GM23338 (cell line): ENCODE results near the gene KSR2. TPM values are rescaled to one million over a fixed set of nuclear protein-coding genes. Genes with fewer than 3 reads are reported as not detected.

ENCODE experiments used
- ATAC-seq: fragments of 200-7000 bp; cut with Tn5 transposase; 3 replicates; pipeline ENCODE4 v1.9.1; 2020
- DNase-seq: peaks from one replicate; pipeline ENCODE4 v3.0.0-alpha.2; 2015; ENCODE audit warnings: low spot score
- H2AFZ ChIP-seq: fragments of 200-600 bp; sonication (generic); 2 replicates; pipeline ENCODE4 v1.8.0; 2016; ENCODE audit warnings: antibody characterized with exemption, mild to moderate bottlenecking, moderate library complexity
- H3F3A ChIP-seq: fragments of 200-600 bp; sonication (generic); replicated peaks from 2 replicates; pipeline ENCODE4 v1.8.0; 2017; ENCODE audit warnings: antibody characterized with exemption, mixed run types, low read depth
- H3K27ac ChIP-seq: fragments of 200-600 bp; sonication (generic); 2 replicates; pipeline ENCODE4 v1.6.1; 2016; ENCODE audit warnings: low read depth
- H3K27me3 ChIP-seq: fragments of 200-600 bp; sonication (generic); 2 replicates; pipeline ENCODE4 v1.8.0; 2016; ENCODE audit warnings: mild to moderate bottlenecking, mixed run types, moderate library complexity; ENCODE audit not compliant: insufficient read depth
- H3K36me3 ChIP-seq: fragments of 200-600 bp; sonication (generic); 2 replicates; pipeline ENCODE4 v1.8.0; 2016; ENCODE audit warnings: mild to moderate bottlenecking; ENCODE audit not compliant: insufficient read depth
- H3K4me1 ChIP-seq: fragments of 200-600 bp; sonication (generic); 2 replicates; pipeline ENCODE4 v1.8.0; 2016; ENCODE audit warnings: mild to moderate bottlenecking, moderate library complexity; ENCODE audit not compliant: insufficient read depth
- H3K4me2 ChIP-seq: fragments of 200-600 bp; sonication (generic); 2 replicates; pipeline ENCODE4 v1.7.1; 2017; ENCODE audit warnings: mixed run types
- H3K4me3 ChIP-seq: fragments of 200-600 bp; sonication (generic); 2 replicates; pipeline ENCODE4 v1.6.1; 2016; ENCODE audit warnings: mixed run types
- H3K79me2 ChIP-seq: fragments of 200-600 bp; sonication (generic); replicated peaks from 2 replicates; pipeline ENCODE4 v1.8.0; 2017; ENCODE audit warnings: mild to moderate bottlenecking; ENCODE audit not compliant: insufficient read depth
- H3K9me2 ChIP-seq: fragments of 200-600 bp; sonication (generic); 2 replicates; pipeline ENCODE4 v1.8.0; 2017; ENCODE audit not compliant: insufficient read depth
- H4K20me1 ChIP-seq: fragments of 200-600 bp; sonication (generic); replicated peaks from 2 replicates; pipeline ENCODE4 v1.8.0; 2017; ENCODE audit warnings: mild to moderate bottlenecking; ENCODE audit not compliant: insufficient read depth
- H3K27ac Mint-ChIP-seq: 2 replicates; pipeline ENCODE4 v1.8.0; 2020; ENCODE audit warnings: inconsistent platforms, mild to moderate bottlenecking, moderate library complexity, mixed read lengths
- H3K27me3 Mint-ChIP-seq: 3 replicates; pipeline ENCODE4 v1.8.0; 2022; ENCODE audit warnings: low read depth, mild to moderate bottlenecking, moderate library complexity, mixed read lengths, inconsistent platforms; ENCODE audit not compliant: insufficient read depth, poor library complexity
- H3K36me3 Mint-ChIP-seq: 3 replicates; pipeline ENCODE4 v1.8.0; 2021; ENCODE audit warnings: low read depth, mild to moderate bottlenecking, inconsistent platforms, moderate library complexity, mixed read lengths
- H3K4me1 Mint-ChIP-seq: 3 replicates; pipeline ENCODE4 v1.8.0; 2020; ENCODE audit warnings: mild to moderate bottlenecking, inconsistent platforms, mixed read lengths
- H3K4me3 Mint-ChIP-seq: 3 replicates; pipeline ENCODE4 v1.8.0; 2021; ENCODE audit warnings: moderate library complexity, mild to moderate bottlenecking, inconsistent platforms, mixed read lengths
- H3K9me3 Mint-ChIP-seq: 3 replicates; pipeline ENCODE4 v1.8.0; 2020; ENCODE audit warnings: moderate library complexity, mild to moderate bottlenecking, inconsistent platforms, mixed read lengths
- CREB1 ChIP-seq: fragments of 250-450 bp; sonication (Bioruptor Pico); IDR thresholded peaks from 2 replicates; pipeline ENCODE4 v1.5.0; 2020; ENCODE audit warnings: low read depth, mild to moderate bottlenecking, moderate library complexity
- CTCF ChIP-seq, 2 experiments: fragments of 200-600 bp in 1 of 2; sonication (generic) in 1 of 2; conservative IDR thresholded peaks; 2 replicates each; pipeline versions ENCODE4 v1.5.1 to v1.6.1; 2016 to 2017; ENCODE audit warnings: antibody characterized with exemption in 2 of 2, low read depth in 2 of 2, mild to moderate bottlenecking in 2 of 2, moderate library complexity in 1 of 2
- ETS1 ChIP-seq: IDR thresholded peaks from 2 replicates; pipeline ENCODE4 v1.6.1; 2016; ENCODE audit warnings: antibody characterized with exemption
- EZH2 ChIP-seq: fragments of 200-600 bp; sonication (generic); IDR thresholded peaks from one replicate; pipeline ENCODE4 v1.8.0; 2017; ENCODE audit warnings: antibody characterized with exemption, mild to moderate bottlenecking, low read depth; ENCODE audit not compliant: unreplicated experiment
- JUNB ChIP-seq: IDR thresholded peaks from one replicate; pipeline ENCODE4 v1.6.1; 2016; ENCODE audit warnings: antibody characterized with exemption; ENCODE audit not compliant: unreplicated experiment
- NANOG ChIP-seq: IDR thresholded peaks from 2 replicates; pipeline ENCODE4 v1.6.1; 2016; ENCODE audit warnings: antibody characterized with exemption, borderline replicate concordance
- POLR2AphosphoS5 ChIP-seq: IDR thresholded peaks from 2 replicates; pipeline ENCODE4 v1.6.1; 2016; ENCODE audit warnings: antibody characterized with exemption, low read depth
- REST ChIP-seq: IDR thresholded peaks from one replicate; pipeline ENCODE4 v1.6.1; 2018; ENCODE audit warnings: antibody characterized with exemption; ENCODE audit not compliant: unreplicated experiment
- STAT1 ChIP-seq: IDR thresholded peaks from one replicate; pipeline ENCODE4 v1.6.1; 2016; ENCODE audit warnings: antibody characterized with exemption; ENCODE audit not compliant: unreplicated experiment
- ZNF114 ChIP-seq: fragments of 250-450 bp; sonication (Bioruptor Pico); IDR thresholded peaks from 2 replicates; pipeline ENCODE4 v1.5.0; 2020; ENCODE audit warnings: mild to moderate bottlenecking, moderate library complexity
- ZNF331 ChIP-seq: fragments of 250-450 bp; sonication (Bioruptor Pico); IDR thresholded peaks from 2 replicates; pipeline ENCODE4 v1.5.0; 2020; ENCODE audit warnings: low read depth, mild to moderate bottlenecking, moderate library complexity
- ZNF462 ChIP-seq: fragments of 250-450 bp; sonication (Bioruptor Pico); IDR thresholded peaks from 2 replicates; pipeline ENCODE4 v1.5.0; 2020; ENCODE audit warnings: mild to moderate bottlenecking, moderate library complexity
- polyA plus RNA-seq: library from polyadenylated mRNA; unstranded; fragments of >200 nt; fragmentation: Nextera tagmentation; extraction: Ambion mirVana; gene quantifications from 2 replicates; pipeline ENCODE4 v1.2.1, GENCODE V29; 2016
- total RNA-seq: library from RNA; depleted of rRNA; stranded (reverse); fragments of >200 nt; shearing (Covaris generic); gene quantifications from 2 replicates; pipeline ENCODE4 v1.2.3, GENCODE V29; 2014

Gene KSR2
- total and polyA plus RNA-seq, 2 experiments from 2014 or later = 1.1 to 2.7 TPM

GRCh38 chr12:117524806-117525205 lies 444.0 kb downstream of the KSR2 start:
- DNase-seq (no peak), ATAC-seq (no peak)
- H3K79me2 ChIP-seq = no peaks in the 10 kb centered on the region
- Mint-ChIP-seq H3K4me3 (no peak overlapping the region), H3K27me3 (no peaks in the 10 kb centered on the region), H3K36me3 (no peaks in the 10 kb centered on the region), H3K4me1 (no peaks in the 10 kb centered on the region), H3K9me3 (no peaks in the 10 kb centered on the region), H3K27ac (no peak overlapping the region)
- no peaks in the 10 kb centered on the region; the same call in 1 of the 2 replicates for H4K20me1 ChIP-seq
- no peak overlapping the region for H3K4me2 ChIP-seq
- no peaks in the 10 kb centered on the region for H3K36me3 ChIP-seq
- no peak overlapping the region for H3K4me3 ChIP-seq
- H3K27me3 ChIP-seq = no peaks in the 10 kb centered on the region
- no peaks in the 10 kb centered on the region for H3F3A ChIP-seq
- H2AFZ ChIP-seq = no peak overlapping the region
- H3K9me2 ChIP-seq = no peaks in the 10 kb centered on the region
- H3K27ac ChIP-seq = no peak overlapping the region
- TF ChIP-seq ZNF462 (CRISPR knock-in tag) (no peak), POLR2AphosphoS5 (no peak), CTCF (conservative IDR thresholded peaks at IDR 0.05; ENCODE audit: low read depth in 2 of 2) (no peak), CREB1 (CRISPR knock-in tag) (no peak), STAT1 (no peak), REST (no peak), ETS1 (no peak), EZH2 (no peak), NANOG (no peak), ZNF331 (CRISPR knock-in tag) (no peak), ZNF114 (CRISPR knock-in tag) (no peak), JUNB (no peak)
- no peaks in the 10 kb centered on the region for H3K4me1 ChIP-seq
